Fibroblast of gingiva (primary cell): Measurements from ENCODE around the gene PARL.
"Not testable (repeated sequence)": the region's sequence is repeated elsewhere in the genome, so short reads cannot be mapped to it uniquely, and the experiment has no call there.

Source experiments
- DNase-seq: peaks from one replicate; pipeline ENCODE4 v3.0.0-alpha.2; 2011; ENCODE audit warnings: low read depth

PARL gene

DNA sequence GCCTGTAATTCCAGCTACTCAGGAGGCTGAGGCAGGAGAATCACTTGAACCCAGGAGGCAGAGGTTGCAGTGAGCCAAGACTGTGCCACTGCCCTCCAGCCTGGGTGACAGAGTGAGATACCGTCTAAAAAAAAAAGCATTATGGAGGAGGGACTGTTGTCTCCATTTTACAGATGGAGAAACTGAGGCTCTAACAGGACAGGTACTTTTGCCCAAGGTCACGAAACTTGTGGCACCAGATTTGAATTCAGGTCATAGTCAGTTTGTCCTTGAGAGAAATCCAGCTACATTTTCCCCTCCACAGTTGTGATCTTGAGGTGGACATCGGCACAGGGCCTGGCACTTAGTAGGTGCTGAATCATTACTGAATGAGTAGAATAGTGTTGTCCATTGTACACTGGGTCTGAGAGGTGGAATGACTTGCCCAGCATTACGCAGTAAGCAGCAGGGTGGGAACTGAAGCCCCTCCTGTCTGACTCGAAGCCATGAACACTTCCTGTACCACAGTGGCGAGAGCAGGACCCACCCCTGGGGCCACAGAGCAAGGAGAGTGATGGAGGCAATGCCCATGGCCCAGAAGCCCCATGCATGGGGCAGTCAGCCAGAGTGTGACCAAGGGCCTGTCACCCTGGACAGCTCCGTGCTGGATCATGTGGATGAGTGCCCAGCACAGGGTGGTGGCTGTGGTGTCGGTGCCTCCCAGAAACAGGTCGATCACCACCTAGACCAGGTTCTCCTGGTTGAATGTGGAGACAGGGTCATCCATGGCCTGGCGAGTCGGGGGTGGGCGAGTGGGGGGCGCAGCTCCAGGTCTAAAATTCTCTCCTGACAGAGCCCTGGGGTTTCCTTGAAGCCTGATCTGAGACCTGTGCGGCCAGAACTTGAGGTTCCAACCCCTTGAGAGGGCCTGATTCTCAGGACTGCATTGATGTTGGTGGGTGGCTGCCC lies 20.4 kb upstream of the PARL start:
- no peak for DNase-seq

DNA sequence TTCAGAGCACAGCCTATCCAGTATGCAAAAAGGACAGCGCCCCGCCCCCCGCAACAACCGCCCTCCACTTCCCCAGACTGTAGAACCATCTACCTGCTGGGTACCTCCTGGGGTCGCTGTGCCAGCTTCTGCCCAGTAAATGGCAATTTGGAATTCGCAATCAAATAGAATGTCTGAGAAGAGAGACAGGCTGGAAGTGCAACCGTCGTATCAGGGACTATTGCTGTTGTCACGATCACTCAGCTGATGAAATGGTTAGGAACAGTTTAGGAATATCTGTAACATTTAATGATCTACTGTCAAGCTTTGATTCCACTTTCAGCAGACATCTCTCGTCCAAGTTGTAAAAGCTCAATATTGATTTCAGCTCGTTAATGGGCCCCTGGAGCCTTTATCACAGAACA lies 13.3 kb upstream of the PARL start:
- DNase-seq = no peak

DNA sequence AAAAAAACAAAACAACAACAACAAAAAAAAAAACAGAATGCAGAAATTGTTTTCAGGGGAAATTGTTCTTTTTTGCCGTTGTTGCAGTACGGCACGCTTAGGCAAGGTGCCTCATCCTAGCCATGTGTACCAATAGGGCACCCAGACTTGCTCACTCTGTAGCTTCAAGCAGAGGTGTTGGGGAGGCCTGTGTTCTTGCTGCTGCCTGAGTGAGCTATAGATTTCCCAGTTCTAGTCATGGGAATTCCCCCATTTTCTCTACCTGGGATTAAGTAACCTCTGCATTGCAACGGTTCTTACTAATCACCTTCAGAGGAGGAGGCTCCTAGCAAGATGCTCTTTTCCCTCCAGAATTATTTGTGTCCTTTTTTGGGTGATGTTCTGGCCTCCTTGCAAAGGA lies 12.9 kb upstream of the PARL start:
- DNase-seq = no peak

DNA sequence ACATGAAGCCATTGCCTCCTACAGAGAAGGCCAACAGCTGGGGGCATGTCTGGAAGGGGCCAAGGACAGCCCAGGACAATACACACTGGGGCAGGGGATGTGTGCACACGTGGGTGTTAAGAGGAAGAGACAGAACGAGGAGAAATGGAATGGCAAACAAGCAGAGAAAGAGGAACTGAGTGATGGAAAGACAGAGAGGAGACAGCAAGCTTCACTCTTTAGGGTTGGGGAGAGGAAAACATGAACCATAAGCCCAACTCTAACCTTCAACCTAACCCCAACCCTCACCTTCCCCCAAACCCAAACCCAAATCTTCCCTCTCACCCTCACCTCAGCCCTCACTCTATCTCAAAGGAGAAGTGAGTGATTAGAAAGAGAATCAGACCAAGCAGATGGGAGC lies 11.9 kb upstream of the PARL start:
- no peak for DNase-seq

DNA sequence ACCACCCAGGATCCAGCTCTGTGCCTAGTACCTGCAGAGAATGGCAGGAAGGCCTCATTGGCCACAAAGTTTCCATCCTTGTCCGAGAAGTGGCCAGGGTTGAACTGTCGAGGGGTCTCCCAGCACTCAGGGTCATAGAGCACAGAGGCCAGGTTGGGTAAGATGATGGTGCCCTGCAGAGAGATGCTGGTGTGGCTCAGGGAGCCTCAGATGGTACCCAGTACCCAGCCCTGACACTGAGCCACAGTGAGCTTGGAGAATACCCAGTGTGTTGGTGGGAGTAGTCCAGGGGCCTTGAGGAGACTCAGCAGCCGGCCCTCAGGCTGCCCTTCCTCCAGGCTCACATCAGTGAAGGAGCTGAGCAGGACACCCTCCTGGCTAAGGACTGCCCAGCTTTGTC lies 11.5 kb upstream of the PARL start:
- DNase-seq = no peak

DNA sequence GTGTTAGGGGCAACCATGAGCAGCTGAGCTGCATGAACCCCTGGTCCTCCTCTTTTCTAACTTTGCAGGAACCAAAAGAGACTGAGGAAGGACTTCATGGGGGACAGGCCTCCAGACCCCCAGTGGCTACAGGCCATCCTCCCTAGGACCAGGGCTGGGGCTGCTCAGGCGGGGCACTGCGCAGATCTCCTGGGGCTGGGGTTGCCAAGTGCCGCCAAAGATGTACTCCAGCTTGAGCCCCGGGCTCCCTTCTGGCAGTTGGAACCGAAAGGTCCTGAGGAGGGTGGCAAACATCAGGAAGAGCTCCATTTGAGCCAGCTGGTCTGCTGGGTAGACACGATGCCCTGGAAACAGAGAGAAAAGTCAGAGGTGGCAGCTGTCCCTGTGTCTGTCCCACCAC lies 11.1 kb upstream of the PARL start:
- DNase-seq = no peak

DNA sequence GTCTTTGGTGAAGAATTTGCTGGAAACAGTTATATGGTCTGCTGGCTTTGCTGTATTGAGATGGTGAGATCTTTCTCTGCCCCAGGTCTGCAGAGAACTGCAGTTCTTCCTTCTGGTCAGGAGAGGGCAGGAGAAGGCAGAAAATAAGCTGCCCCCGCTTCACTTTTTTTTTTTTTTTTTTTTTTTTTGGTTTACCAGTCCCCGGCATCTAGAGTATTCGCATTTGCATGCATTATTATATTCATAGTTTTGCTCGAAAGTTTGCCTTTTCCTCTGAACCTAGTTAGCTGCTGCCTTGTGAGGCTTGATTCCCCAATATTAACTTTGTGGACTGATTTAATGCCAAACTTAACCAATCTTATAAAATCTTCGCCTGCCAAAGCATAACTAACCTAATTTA lies 10.6 kb upstream of the PARL start:
- DNase-seq = peak; percentile 42

DNA sequence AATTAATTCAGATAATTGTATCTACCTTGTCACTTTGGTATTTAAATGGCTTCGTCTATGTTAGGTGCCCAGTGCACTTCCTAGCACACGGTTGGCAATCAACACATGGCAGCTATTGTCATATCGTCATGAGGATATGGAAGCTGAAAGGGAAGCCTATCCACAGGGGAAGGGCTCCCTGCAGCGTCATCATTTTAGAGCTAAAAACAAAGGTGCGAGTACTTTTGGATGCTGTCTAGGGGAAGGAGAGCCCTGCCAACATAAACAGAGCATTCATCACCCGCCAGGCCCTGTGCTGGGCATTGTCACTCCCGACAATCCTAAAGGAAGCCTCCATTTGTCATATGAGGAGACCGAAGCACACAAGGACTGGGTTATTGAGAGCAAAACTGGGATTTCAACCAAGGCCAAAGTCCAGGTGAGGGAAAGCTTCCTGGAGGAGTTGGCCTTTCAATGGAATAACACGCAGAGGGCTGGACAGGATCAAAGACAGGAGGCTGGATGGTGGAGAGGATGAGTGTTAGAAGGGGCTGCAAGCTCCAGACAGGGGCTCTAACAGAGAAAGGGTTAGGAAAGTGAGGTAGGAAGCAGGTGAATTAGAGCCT lies 8.0 kb upstream of the PARL start:
- no peak for DNase-seq

DNA sequence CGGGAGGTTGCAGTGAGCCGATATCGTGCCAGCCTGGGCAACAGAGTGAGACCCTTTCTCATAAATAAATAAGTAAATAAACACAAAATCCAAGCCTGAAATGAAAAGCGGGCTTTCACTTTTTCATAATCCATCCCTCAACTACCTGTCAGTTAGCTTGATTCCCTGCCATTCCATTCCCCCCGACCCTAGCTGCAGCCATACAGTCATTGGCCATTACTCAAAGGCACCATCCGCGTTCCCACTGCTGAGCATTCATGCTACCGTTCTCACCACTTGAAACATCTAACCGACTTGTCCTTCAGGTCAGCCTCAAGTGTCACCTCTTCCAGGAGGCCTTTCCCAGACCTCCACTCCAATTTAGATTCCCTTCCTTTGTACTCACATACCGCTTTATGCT lies 1.1 kb upstream of the PARL start:
- no peak for DNase-seq

DNA sequence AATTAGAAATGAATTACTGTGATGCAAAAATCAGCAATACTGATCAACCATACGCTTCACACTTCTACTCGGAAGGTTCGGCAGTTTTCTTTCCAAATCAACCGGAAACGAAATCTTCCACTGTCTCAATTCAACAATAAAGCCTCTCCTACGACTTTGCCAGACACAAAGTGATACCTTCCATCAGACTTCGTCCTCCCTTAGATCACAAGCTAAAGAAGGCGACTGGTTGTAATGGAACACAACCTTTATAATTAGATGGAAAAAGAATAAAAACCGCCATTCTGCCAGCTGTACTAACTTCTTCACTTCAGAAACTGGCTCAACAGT lies 618 bp downstream of the PARL start:
- no peak for DNase-seq

DNA sequence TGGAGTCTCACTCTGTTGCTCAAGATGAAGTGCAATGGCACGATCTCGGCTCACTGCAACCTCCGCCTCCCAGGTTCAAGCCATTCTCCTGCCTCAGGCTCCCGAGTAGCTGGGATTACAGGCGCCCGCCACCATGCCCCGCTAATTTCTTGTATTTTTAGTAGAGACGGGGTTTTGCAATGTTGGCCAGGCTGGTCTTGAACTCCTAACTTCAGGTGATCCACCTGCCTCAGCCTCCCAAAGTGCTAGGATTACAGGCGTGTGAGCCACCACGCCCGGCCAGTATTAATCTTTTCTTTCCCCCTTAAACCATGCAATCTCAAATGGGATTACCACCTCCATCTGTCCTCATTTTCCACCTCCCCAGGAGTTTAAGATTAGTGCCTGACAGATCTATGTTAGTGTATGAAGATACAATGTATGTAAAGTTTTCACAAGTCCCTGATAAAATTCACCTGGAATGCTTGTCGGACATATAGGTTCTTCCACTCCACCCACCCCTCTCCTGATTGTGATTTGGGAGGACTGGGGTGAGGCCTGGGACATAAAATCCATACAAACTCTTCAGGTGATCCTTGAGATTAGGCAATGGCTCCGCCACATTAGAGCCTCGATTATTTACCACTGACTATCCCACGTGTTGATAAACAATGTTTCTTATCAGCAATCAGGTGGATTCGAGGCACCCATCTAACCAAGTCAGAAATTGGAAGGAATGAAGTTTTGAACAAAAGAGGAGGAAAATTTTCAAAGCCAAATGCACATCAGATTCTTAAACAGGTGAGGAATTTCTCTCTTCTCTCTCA lies 1.2 kb downstream of the PARL start:
- no peak for DNase-seq

DNA sequence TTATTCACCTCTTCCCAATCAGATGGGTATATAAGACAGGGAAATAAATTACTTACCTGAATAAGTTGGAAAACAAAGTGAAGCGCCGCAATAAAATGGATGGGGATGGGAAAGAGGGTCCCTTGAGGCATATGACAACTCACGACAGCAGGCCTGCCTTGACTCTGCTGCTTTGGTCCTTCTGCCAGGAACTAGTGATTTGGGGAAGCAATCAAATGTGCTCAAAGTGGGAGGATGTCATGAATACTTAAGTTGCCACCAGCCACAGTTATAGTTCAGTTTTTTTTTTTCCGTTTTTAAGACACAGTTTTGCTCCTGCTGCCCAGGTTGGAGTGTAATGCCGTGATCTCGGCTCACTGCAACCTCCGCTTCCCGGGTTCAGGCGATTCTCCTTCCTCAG lies 4.6 kb downstream of the PARL start:
- no peak for DNase-seq

DNA sequence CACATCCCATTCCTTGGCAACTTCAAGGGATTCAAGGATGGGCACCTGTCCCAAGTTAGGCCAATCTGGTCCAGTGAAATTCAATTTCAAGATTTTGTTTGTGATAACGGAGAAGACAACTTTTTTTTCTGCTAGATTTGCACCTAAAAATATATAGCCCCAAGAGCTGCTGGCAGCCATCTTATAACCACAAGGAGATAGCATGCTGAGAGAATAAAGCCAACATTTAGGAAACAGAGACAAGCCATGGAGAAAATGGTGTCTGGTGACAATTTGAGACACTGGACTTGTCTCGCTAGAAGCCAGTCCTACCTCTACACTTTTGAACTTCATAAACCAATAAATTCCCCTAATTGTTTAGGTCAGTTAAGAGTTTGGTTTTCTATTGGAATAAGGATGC lies 5.4 kb downstream of the PARL start:
- DNase-seq = no peak

DNA sequence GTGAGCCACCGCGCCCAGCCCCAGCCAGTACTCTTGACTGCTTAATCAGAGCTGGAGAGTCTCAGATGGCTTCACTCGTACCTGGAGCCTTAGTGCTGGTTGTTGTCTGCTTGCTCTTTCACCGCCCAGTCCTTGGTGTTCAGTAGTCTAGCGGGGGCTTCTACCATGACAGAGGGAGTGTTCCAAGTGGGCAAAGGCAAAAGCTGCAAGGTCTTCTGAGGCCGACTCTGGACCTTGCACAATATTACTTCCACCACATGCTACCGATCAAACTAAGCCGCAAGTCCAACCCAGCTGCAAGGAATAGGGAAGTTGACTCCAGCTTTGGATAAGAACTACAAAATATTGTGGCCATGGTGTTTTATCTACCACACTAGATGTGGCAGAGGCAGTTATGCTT lies 6.6 kb downstream of the PARL start:
- no peak for DNase-seq

DNA sequence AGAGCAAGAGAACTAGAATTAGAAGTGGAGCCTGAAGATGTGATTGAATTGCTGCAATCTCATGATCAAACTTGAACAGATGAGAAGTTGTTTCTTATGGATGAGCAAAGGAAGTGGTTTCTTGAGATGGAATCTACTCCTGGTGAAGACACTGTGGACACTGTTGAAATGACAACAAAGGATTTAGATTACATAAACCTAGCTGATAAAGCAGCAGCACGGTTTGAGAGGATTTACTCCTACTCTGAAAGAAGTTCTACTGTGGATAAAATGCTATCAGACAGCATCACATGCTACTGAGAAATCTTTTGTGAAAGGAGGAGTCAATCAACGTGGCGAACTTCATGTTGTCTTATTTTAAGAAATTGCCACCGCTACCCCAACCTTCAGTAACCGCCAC lies 7.5 kb downstream of the PARL start:
- DNase-seq = not testable (repeated sequence)

DNA sequence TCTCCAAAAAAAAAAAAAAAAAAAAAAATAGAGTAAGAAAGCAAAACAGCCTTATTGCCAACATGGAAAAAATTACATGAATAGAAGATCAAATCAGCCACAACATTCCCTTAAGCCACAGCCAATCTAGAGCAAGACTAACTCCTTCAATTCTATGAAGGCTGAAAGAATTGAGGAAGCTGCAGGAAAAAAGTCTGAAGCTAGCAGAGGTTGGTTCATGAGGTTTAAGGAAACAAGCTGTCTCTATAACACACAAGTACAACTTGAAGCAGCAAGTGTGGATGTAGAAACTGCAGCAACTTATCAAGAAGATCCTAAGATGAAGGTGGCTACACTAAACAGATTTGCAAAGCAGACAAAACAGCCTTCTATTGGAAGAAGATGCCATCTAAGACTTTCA lies 9.3 kb downstream of the PARL start:
- DNase-seq = no peak

DNA sequence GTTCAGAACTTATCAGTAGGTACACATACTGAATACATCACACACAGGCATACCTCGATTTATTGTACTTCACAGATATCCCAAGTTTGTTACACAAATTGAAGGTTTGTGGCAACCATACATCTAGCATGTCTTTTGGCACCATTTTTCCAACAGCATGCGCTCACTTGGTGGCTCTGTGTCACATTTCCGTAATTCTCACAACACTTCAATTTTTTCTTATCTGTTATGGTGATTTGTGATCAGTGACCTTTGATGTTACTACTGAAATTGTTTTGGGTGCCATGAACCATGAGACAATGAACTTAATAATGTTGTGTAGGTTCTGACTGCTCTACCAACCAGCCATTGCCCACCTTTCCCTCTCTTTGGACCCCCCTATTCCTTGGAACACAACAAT lies 10.8 kb downstream of the PARL start:
- DNase-seq = no peak

DNA sequence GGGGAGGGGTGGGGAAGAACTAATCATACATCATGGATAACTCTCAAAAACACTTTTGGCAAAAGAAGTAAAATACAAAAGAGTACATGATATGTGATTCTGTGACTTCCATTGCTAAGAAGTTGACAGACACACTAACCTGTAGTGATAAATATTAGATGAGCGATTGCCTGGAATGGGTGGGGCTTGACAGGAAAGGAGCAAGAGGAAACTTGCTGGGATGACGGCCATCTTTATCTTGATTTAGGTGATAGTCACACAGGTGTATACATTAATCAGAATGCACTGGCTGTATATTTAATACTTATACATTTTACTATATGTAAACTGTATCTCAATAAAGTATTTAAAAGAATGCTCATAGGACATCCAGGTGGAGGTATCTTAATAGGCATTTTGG lies 13.1 kb downstream of the PARL start:
- no peak for DNase-seq

DNA sequence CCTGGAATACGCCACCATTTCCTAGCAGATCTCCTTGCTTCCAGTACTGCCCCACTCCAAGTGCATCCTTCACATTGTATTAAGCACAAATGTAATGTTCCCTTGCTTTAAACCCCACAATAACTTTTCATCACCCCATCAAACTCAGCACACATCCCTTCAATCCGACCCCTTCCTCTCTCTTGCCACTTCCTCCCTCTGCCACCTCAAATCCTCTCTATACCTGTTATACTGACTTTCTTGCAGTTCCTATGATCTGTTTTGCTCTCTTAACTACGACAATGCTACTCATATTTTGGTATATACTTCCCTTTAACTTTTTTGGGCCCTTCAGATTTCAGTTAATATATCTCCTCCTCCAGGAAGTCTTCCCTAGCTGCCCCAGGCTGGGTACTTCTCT lies 14.1 kb downstream of the PARL start:
- no peak for DNase-seq

DNA sequence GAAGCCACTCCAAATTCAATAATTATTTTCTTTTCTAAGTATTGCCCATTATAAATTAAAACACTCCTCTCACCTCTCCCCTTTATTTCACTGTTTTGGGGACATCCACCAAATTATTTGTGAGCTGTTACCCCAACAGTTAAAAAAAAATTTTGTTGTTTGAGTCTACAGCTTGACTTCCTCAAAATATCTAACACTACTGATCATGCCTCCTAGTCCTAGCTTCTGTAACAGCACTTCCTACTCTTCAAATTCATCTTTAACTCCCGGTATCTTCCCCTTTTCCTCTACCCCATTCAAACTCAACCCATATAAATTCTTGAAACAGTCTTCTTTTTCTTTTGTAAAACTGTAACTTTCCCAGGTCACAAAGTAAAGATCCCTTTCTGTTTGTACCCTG lies 15.9 kb downstream of the PARL start:
- DNase-seq = no peak

DNA sequence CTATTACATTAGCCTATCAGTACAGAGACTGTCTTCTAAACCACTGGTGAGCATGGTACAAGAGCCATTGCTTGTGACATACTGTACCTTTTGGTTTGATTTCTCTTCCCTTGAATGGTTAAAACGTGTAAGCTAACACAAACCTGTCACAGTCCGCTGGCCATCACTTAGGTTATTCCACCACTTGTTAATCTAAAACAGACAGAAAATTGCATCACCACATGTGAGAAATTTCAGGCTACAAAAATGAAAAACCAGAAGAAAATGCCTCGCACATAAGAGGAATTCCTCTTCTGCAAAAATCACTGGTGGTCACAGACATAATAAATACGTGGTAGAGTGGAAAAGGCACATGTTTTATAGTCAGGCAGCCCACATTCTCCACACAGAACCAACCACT lies 22.1 kb downstream of the PARL start:
- DNase-seq = peak; percentile 13

DNA sequence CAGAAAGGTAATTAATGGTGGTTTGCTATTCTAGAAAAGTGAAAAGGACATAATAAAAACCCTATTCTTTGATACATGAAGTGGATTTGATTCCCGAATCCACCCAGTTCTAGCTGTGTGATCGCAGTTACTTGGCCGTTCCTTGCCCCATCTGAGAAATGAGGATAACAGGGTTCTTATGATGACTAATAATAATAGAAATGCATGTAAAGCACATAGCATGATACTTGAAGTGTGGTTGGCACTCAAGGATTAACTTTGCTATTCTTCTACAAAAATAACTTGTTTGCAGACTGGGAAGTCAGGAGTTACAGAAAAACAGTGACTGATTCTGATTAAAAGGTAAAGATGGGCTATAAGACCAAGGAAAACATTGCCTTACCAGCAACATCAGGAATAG lies 26.8 kb downstream of the PARL start:
- DNase-seq = no peak
